ENCODE measurements around the gene PARD3. TPM values are rescaled to one million over a fixed set of nuclear protein-coding genes. Genes with fewer than 3 reads are reported as not detected.
A peak's percentile ranks its signal among the peaks of the same experiment; 100 is the strongest.

Gene PARD3
- total RNA-seq, 2 donors from 2014 or later: 36.1 to 48.5 TPM

DNA sequence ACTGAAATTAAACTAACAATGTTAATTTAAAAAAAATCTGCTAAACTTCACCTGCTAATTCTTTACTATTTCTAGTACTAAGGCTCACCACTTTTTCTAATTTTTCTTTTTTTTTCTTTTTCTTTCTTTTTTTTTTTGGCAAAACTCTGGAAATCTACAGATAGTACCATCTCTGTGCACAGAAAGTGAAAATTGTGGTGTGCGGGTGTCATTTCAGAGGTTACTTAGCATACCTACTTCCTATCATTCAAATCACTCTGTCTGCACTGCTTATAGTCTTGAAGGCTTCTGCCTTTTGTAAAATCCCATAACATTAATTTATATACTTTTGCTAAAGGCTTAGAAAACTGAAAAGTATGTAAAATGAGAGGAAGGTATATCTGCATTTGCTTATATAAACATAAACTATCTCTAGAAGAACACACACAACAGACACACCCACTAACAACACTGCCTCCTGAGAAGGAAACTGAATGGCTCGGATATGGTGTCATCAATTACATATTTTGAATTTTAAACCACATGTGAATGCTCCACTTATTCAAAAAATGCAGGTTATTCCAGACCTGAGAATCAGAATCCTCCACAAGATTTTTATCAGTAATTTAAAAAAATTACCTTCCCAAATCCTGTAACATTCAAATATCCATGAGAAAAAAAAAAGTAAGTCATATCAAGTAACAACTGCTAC lies 229.5 kb downstream of the PARD3 start:
- DNase-seq: no peak
- no peaks in the 10 kb centered on the region for H3K36me3 ChIP-seq (replicated peaks in 1 of 2; ENCODE audit: insufficient read depth in 1 of 2, low read depth in 2 of 2)
- WGBS, 2 donors: 92 to 96% methylated on average over 2 of the region's 2 CpGs
- intact Hi-C loops (cut with DNase I): no loop called here
- peaks cover 32% of the 10 kb centered on the region for H3K4me1 ChIP-seq
- no peaks in the 10 kb centered on the region for H3K27me3 ChIP-seq
- H3K27ac ChIP-seq: no peak overlapping the region
- no peaks in the 10 kb centered on the region for H3K9me3 ChIP-seq
- no peak overlapping the region for H3K4me3 ChIP-seq
- no peak for ATAC-seq
- no peak for TF ChIP-seq POLR2A (IDR thresholded peaks at IDR 0.05)
- TF ChIP-seq, protein P1, sequence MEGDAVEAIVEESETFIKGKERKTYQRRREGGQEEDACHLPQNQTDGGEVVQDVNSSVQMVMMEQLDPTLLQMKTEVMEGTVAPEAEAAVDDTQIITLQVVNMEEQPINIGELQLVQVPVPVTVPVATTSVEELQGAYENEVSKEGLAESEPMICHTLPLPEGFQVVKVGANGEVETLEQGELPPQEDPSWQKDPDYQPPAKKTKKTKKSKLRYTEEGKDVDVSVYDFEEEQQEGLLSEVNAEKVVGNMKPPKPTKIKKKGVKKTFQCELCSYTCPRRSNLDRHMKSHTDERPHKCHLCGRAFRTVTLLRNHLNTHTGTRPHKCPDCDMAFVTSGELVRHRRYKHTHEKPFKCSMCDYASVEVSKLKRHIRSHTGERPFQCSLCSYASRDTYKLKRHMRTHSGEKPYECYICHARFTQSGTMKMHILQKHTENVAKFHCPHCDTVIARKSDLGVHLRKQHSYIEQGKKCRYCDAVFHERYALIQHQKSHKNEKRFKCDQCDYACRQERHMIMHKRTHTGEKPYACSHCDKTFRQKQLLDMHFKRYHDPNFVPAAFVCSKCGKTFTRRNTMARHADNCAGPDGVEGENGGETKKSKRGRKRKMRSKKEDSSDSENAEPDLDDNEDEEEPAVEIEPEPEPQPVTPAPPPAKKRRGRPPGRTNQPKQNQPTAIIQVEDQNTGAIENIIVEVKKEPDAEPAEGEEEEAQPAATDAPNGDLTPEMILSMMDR (IDR thresholded peaks at IDR 0.05): no peak

DNA sequence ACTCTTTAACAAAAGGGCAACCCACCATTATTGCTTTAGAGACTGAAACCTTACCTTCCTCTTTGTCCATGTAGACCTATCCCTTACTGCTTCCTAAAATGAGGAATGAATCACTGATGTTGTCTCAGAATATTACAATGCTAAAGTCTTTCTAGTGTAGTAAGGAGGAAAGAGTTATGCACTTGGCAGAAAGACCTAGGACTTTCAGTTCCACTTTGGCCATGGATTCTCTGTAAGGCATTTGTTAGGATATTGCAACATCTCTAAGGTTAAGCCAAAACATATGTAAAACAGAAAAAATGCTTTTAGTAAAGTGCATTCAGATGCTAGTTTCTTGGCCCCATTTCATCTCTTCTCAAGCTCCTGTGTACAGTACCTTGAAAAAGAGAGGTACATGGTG lies 230.9 kb downstream of the PARD3 start:
- H3K9me3 ChIP-seq: no peaks in the 10 kb centered on the region
- TF ChIP-seq POLR2A (IDR thresholded peaks at IDR 0.05): no peak
- TF ChIP-seq, protein P1 (IDR thresholded peaks at IDR 0.05): no peak
- no peaks in the 10 kb centered on the region for H3K36me3 ChIP-seq (replicated peaks in 1 of 2; ENCODE audit: insufficient read depth in 1 of 2, low read depth in 2 of 2)
- ATAC-seq: peak; percentile 29
- H3K4me3 ChIP-seq: no peak overlapping the region
- peaks cover 44% of the 10 kb centered on the region for H3K4me1 ChIP-seq
- H3K27me3 ChIP-seq: no peaks in the 10 kb centered on the region
- intact Hi-C loops (cut with DNase I): no loop called here
- DNase-seq: peak in 1 of 4 donors; percentile 7
- peak overlapping the region in 2 of 4 donors; percentile 3 to 21 for H3K27ac ChIP-seq

DNA sequence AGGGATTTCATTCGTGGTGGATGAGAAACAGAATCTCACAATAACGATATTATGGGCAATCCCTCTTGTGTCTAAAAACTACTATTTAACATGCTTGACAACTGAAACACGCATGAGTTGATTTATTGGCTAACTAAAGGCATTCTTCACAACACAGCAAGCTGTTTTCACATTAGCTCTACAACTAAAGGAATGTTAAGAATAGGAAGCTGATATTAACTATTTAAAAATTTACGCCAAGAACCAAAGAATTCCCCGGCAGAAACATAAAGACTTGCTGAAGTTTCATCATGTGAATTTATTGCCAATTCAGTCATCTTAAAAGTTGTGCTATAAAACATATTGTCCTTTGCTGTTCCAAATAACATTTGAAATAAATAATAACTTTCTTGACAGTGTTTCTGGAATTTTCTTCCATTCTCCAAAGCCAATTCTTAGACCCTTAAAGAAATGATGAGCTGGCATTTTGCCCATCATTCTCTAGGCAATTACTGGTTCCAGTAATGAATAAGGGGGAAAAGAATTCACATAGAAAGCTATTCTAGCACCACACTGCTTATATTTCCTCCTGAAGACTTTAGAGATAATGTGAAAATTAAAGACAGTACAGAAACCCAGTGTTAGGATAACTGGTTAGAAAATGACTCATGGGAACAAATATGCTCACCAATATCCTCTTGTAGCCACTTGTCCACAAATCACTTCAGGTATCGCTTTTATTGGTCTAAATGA lies 233.1 kb downstream of the PARD3 start:
- DNase-seq: no peak
- H3K36me3 ChIP-seq (replicated peaks in 1 of 2; ENCODE audit: insufficient read depth in 1 of 2, low read depth in 2 of 2): no peaks in the 10 kb centered on the region
- no peak for ATAC-seq
- H3K27ac ChIP-seq: peak overlapping the region in 2 of 4 donors; percentile 22 to 31
- TF ChIP-seq, protein P1 (IDR thresholded peaks at IDR 0.05): no peak
- TF ChIP-seq POLR2A (IDR thresholded peaks at IDR 0.05): no peak
- 66 to 67% methylated on average over 6 of the region's 6 CpGs for WGBS, 2 donors
- H3K27me3 ChIP-seq: no peaks in the 10 kb centered on the region
- H3K4me1 ChIP-seq: peaks cover 44% of the 10 kb centered on the region
- no peaks in the 10 kb centered on the region for H3K9me3 ChIP-seq
- intact Hi-C loops (cut with DNase I): no loop called here
- no peak overlapping the region for H3K4me3 ChIP-seq

GRCh38 chr10:34580643-34581042 lies 234.5 kb downstream of the PARD3 start:
- ATAC-seq: peak; percentile 95
- H3K9me3 ChIP-seq: no peaks in the 10 kb centered on the region
- intact Hi-C loops (cut with DNase I): no loop called here

More at GRCh38 chr10:34580643-34581042, 234.5 kb downstream of the PARD3 start:
- Histone ChIP-seq H3K36me3 (replicated peaks in 1 of 2; ENCODE audit: insufficient read depth in 1 of 2, low read depth in 2 of 2) (no peaks in the 10 kb centered on the region), H3K27me3 (no peaks in the 10 kb centered on the region), H3K4me3 (no peak overlapping the region), H3K4me1 (peaks cover 44% of the 10 kb centered on the region), H3K27ac (peak overlapping the region; percentile 7 to 79 (median 66))
- TF ChIP-seq, protein P1 (IDR thresholded peaks at IDR 0.05): no peak
- TF ChIP-seq POLR2A (IDR thresholded peaks at IDR 0.05): no peak
- 14 to 17% methylated on average over 3 of the region's 3 CpGs for WGBS, 2 donors
- peak in 1 of 4 donors; percentile 46 for DNase-seq
